Measurements from ENCODE around the gene C11orf54. TPM values are rescaled to one million over a fixed set of nuclear protein-coding genes. Genes with fewer than 3 reads are reported as not detected.

The C11orf54 gene
- total RNA-seq, 1 donor from 2014 or later, result 48.3 TPM

DNA sequence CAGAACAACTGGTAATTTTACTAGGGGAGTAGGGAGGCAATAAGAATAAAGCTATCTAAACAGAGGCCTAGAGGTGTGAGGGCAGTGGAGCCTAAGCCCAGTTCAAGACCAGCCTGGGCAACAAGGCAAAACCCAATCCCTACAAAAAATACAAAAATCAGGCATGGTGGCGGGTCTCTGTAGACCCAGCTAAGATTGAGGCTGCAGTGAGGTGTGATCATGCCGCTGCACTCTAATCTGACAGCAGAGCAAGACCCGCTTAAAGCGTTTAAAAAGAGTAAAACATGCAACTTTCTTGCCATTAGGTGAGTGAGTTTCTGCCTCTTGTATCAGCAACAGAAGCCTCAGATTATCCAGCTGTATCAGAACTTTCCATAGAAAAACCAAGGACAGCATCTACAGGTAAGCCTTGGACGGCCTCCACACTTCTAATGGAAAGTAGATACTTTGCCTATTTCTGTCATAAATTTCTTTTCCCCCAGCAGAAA, 12.3 kb upstream of the C11orf54 start:
- no peaks in the 10 kb centered on the region for H3K9me3 ChIP-seq
- TF ChIP-seq, protein P1, sequence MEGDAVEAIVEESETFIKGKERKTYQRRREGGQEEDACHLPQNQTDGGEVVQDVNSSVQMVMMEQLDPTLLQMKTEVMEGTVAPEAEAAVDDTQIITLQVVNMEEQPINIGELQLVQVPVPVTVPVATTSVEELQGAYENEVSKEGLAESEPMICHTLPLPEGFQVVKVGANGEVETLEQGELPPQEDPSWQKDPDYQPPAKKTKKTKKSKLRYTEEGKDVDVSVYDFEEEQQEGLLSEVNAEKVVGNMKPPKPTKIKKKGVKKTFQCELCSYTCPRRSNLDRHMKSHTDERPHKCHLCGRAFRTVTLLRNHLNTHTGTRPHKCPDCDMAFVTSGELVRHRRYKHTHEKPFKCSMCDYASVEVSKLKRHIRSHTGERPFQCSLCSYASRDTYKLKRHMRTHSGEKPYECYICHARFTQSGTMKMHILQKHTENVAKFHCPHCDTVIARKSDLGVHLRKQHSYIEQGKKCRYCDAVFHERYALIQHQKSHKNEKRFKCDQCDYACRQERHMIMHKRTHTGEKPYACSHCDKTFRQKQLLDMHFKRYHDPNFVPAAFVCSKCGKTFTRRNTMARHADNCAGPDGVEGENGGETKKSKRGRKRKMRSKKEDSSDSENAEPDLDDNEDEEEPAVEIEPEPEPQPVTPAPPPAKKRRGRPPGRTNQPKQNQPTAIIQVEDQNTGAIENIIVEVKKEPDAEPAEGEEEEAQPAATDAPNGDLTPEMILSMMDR (IDR thresholded peaks at IDR 0.05), result no peak
- no peaks in the 10 kb centered on the region for H3K4me1 ChIP-seq
- no peaks in the 10 kb centered on the region for H3K27me3 ChIP-seq
- DNase-seq, result no peak
- peaks cover 79% of the 10 kb centered on the region for H3K36me3 ChIP-seq
- ATAC-seq, result no peak
- intact Hi-C loops (cut with DNase I), result no loop called here
- no peak overlapping the region for H3K27ac ChIP-seq
- H3K4me3 ChIP-seq, result no peak overlapping the region

- Histone ChIP-seq H3K4me3 (no peak overlapping the region), H3K27ac (no peak overlapping the region), H3K9me3 (no peaks in the 10 kb centered on the region), H3K36me3 (peaks cover 91% of the 10 kb centered on the region), H3K27me3 (no peaks in the 10 kb centered on the region), H3K4me1 (no peaks in the 10 kb centered on the region)
- TF ChIP-seq, protein P1 (IDR thresholded peaks at IDR 0.05), result no peak
- intact Hi-C loops (cut with DNase I), result no loop called here
- no peak for ATAC-seq
- DNase-seq, result no peak
Observed at GRCh38 chr11:93730108-93731107, 11.1 kb upstream of the C11orf54 start.

DNA sequence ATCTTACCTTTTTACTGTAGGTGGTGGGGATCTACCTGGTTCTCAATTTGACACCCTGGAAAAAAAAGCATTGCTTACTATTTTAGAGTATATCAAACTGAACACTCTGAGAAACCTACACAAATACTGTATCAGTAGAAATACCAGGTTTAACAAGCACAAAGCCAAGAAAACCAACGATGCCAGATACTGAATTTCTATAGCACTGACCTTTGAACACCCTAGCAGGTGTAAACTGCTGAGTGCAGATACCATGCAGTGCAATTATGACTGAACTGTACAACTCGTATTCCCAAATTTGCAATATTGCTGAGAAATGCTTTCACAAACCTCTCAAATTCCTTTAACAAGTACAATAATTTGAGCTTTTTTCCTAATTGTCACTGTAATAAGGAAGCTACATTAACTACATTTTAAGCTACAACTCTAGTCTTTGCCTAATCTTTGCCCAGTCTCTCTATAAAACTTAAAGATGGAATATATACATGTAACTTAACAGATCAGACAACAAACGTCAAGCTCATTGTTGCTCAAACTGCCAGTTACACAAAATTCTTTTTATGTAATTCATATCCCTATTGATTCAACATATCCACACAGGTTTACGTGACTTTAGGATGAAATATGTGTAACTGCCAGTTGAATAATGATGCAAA, 9.1 kb upstream of the C11orf54 start:
- TF ChIP-seq, protein P1 (IDR thresholded peaks at IDR 0.05), result no peak
- H3K4me1 ChIP-seq, result peaks cover 7% of the 10 kb centered on the region
- intact Hi-C loops (cut with DNase I), result no loop called here
- H3K27ac ChIP-seq, result no peak overlapping the region
- H3K4me3 ChIP-seq, result no peak overlapping the region
- DNase-seq (no peak), ATAC-seq (no peak)
- H3K9me3 ChIP-seq, result no peaks in the 10 kb centered on the region
- H3K27me3 ChIP-seq, result no peaks in the 10 kb centered on the region
- H3K36me3 ChIP-seq, result peaks cover 98% of the 10 kb centered on the region

GRCh38 chr11:93733474-93733873, 8.0 kb upstream of the C11orf54 start:
- Histone ChIP-seq H3K36me3 (peaks cover 100% of the 10 kb centered on the region), H3K4me3 (no peak overlapping the region), H3K27me3 (no peaks in the 10 kb centered on the region), H3K9me3 (no peaks in the 10 kb centered on the region), H3K4me1 (peaks cover 18% of the 10 kb centered on the region), H3K27ac (no peak overlapping the region)
- DNase-seq (no peak), ATAC-seq (no peak)
- TF ChIP-seq, protein P1 (IDR thresholded peaks at IDR 0.05), result no peak
- intact Hi-C loops (cut with DNase I), result no loop called here

DNA sequence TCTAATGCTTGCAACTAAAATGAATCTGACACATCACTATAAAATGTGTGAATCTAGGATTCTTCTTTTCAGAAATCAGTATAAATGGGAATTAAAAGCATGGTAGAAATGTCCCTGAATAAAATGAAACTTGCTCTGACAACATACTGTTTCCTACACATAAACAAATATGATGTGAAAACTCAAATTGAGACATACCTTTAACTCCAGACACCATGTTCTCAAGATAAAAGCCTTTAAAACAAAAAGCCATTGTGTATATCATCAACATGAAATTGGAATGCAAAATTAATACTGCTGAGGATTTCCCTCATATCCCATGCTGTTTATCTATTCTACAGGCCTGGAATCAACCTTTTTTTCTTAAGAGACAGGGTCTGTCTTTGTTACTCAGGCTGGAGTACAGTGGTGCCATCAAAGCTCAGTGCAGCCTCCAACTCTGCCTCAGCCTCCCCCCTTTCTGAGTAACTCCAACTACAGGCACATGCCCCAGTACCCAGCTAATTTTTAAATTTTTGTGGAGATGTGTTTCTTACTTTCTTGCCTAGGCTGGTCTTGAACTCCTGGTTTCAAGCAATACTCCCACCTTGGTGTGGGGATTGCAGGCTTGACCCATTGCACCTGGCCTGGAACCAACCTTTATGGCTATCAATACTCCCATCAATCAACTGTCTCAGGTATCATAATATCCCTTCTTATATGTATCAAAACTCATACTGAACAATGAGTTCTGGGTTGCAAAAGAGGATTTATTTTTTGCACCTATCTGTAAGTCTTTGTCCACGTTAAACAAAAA, 6.8 kb upstream of the C11orf54 start:
- Histone ChIP-seq H3K36me3 (peaks cover 93% of the 10 kb centered on the region), H3K9me3 (no peaks in the 10 kb centered on the region), H3K4me3 (no peak overlapping the region), H3K27ac (no peak overlapping the region), H3K4me1 (peaks cover 29% of the 10 kb centered on the region), H3K27me3 (no peaks in the 10 kb centered on the region)
- no peak for DNase-seq
- ATAC-seq, result no peak
- TF ChIP-seq, protein P1 (IDR thresholded peaks at IDR 0.05), result no peak
- intact Hi-C loops (cut with DNase I), result no loop called here
